HG02623 (cell line): ENCODE data around the gene HSD17B13.

Experiments
- ATAC-seq: cut with Tn5 transposase; IDR thresholded peaks from one replicate; pipeline ENCODE4 v1.9.1; 2021; ENCODE audit warnings: moderate library complexity; ENCODE audit not compliant: unreplicated experiment

The HSD17B13 gene

GRCh38 chr4:87270144-87270543 lies 52.5 kb downstream of the HSD17B13 start:
- ATAC-seq: no peak

GRCh38 chr4:87268411-87268810 lies 54.3 kb downstream of the HSD17B13 start:
- ATAC-seq: no peak

- ATAC-seq: no peak
Observed at GRCh38 chr4:87266986-87267385, 55.7 kb downstream of the HSD17B13 start.

GRCh38 chr4:87262886-87263285 lies 59.8 kb downstream of the HSD17B13 start:
- ATAC-seq: no peak

- no peak for ATAC-seq
Observed at GRCh38 chr4:87260477-87260876, 62.2 kb downstream of the HSD17B13 start.

- no peak for ATAC-seq
Observed at GRCh38 chr4:87258677-87259076, 64.0 kb downstream of the HSD17B13 start.

GRCh38 chr4:87257523-87257922 lies 65.2 kb downstream of the HSD17B13 start:
- ATAC-seq: no peak

- no peak for ATAC-seq
Observed at GRCh38 chr4:87255755-87256154, 66.9 kb downstream of the HSD17B13 start.
